DOHH2 (cell line): ENCODE results near the gene COL7A1.

ENCODE experiments used
- CTCF ChIP-seq: fragments of 200-600 bp; sonication (generic); IDR thresholded peaks from one replicate; pipeline ENCODE4 v1.5.1; 2014; ENCODE audit warnings: antibody characterized with exemption, mild to moderate bottlenecking, low read depth, low read length; ENCODE audit not compliant: poor library complexity, severe bottlenecking
- EZH2phosphoT487 ChIP-seq: fragments of 200-600 bp; sonication (generic); IDR thresholded peaks from 2 replicates; pipeline ENCODE4 v1.6.1; 2017; ENCODE audit warnings: borderline replicate concordance, mild to moderate bottlenecking, antibody characterized with exemption, low read length, moderate library complexity, mixed read lengths

- no peak for TF ChIP-seq CTCF
- TF ChIP-seq EZH2phosphoT487 = no peak
Observed at GRCh38 chr3:48633743-48634142, 38.6 kb upstream of the COL7A1 start.
